Calu3 (cell line): ENCODE data around the gene PARD3. TPM values are rescaled to one million over a fixed set of nuclear protein-coding genes. Genes with fewer than 3 reads are reported as not detected.
A peak's percentile ranks its signal among the peaks of the same experiment; 100 is the strongest.

Experiments used
- BruUV-seq: library from RNA; stranded (reverse); fragments of 400-500 nt; replicated peaks from 2 replicates; lab custom pipeline; 2021; lab: Mats Ljungman, UMichigan
- CTCF ChIA-PET: fragments of 300-600 bp; sonication (Branson Sonifier 250); formaldehyde crosslinking; loops from one replicate; lab custom pipeline; 2022; ENCODE audit warnings: antibody characterized with exemption; lab: Charles Lee
- DNase-seq: peaks from one replicate; pipeline ENCODE4 v3.0.0; 2022
- H3K27ac Mint-ChIP-seq: one replicate; pipeline ENCODE4 v1.8.0; 2022; ENCODE audit warnings: mixed read lengths; ENCODE audit not compliant: unreplicated experiment
- H3K27me3 Mint-ChIP-seq: one replicate; pipeline ENCODE4 v1.8.0; 2022; ENCODE audit warnings: mixed read lengths; ENCODE audit not compliant: unreplicated experiment
- H3K36me3 Mint-ChIP-seq: one replicate; pipeline ENCODE4 v1.8.0; 2022; ENCODE audit warnings: mild to moderate bottlenecking, moderate library complexity, mixed read lengths; ENCODE audit not compliant: insufficient read depth, unreplicated experiment
- H3K4me1 Mint-ChIP-seq: one replicate; pipeline ENCODE4 v1.8.0; 2022; ENCODE audit warnings: mild to moderate bottlenecking, low read depth, mixed read lengths; ENCODE audit not compliant: unreplicated experiment
- H3K4me3 Mint-ChIP-seq: one replicate; pipeline ENCODE4 v1.8.0; 2022; ENCODE audit warnings: mild to moderate bottlenecking, low read depth, moderate library complexity, mixed read lengths; ENCODE audit not compliant: unreplicated experiment
- H3K9me3 Mint-ChIP-seq: one replicate; pipeline ENCODE4 v1.8.0; 2022; ENCODE audit warnings: low read depth, mixed read lengths; ENCODE audit not compliant: unreplicated experiment
- intact Hi-C: fragments of 100-400 bp; cut with micrococcal nuclease; formaldehyde crosslinking; loops from one replicate; pipeline ENCODE4 v1.10.0; 2022; ENCODE audit not compliant: unreplicated experiment
- total RNA-seq: library from RNA; stranded (reverse); gene quantifications from 2 replicates; pipeline ENCODE4 v1.2.3, GENCODE V29; 2022
- TF ChIP-seq, protein P1 (sequence below): fragments of 200-600 bp; IDR thresholded peaks from one replicate; pipeline ENCODE4 v1.8.0; 2022; ENCODE audit warnings: antibody characterized with exemption; ENCODE audit not compliant: unreplicated experiment

Gene PARD3
- total RNA-seq, 1 experiment from 2014 or later = 62.4 TPM

DNA sequence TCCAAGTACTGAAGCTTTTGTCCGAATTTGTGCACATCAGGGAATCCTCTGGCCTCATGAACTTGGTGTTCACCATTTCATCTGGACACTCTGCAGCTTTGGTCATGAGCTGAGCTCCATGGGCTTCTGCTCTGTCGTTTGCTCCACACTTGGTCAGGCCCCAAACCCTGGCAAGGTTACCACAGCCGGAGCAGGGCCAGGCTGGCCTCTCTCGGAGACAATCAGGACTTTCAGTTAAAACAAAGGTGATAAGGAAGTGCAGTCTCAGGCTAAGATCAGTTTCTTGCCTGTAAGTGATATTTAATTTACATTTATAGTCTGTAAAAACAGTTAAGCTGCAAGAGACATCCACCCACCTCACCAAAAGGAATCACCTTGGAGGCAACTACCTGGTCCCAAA, 558.9 kb downstream of the PARD3 start:
- no peak overlapping the region for H3K4me3 Mint-ChIP-seq
- no peaks in the 10 kb centered on the region for H3K9me3 Mint-ChIP-seq
- H3K27ac Mint-ChIP-seq = no peak overlapping the region
- intact Hi-C loops = no loop called here
- BruUV-seq = no TSS peak
- DNase-seq = no peak
- CTCF ChIA-PET = no interaction called here
- H3K27me3 Mint-ChIP-seq = no peaks in the 10 kb centered on the region
- no peaks in the 10 kb centered on the region for H3K36me3 Mint-ChIP-seq
- TF ChIP-seq, protein P1, sequence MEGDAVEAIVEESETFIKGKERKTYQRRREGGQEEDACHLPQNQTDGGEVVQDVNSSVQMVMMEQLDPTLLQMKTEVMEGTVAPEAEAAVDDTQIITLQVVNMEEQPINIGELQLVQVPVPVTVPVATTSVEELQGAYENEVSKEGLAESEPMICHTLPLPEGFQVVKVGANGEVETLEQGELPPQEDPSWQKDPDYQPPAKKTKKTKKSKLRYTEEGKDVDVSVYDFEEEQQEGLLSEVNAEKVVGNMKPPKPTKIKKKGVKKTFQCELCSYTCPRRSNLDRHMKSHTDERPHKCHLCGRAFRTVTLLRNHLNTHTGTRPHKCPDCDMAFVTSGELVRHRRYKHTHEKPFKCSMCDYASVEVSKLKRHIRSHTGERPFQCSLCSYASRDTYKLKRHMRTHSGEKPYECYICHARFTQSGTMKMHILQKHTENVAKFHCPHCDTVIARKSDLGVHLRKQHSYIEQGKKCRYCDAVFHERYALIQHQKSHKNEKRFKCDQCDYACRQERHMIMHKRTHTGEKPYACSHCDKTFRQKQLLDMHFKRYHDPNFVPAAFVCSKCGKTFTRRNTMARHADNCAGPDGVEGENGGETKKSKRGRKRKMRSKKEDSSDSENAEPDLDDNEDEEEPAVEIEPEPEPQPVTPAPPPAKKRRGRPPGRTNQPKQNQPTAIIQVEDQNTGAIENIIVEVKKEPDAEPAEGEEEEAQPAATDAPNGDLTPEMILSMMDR = no peak
- H3K4me1 Mint-ChIP-seq = peaks cover 15% of the 10 kb centered on the region

DNA sequence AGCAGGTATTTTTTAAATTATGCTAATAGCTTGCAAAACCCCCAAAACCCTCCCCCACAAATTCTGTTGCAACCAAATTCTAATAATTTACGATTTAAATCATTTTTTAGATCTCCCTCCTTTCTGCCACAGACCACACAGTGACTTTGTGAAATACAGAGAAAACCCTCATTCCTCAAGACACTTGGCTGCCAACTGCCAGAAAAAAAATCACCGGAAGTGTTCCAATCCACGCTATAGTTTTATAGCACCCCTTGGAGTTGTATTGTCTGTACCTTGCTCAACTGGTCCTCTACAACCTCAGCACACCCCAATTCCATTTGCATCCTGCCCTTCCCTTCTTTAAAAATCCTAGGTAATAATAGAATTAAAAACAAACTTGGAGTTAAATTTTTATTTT, 560.1 kb downstream of the PARD3 start:
- intact Hi-C loops = no loop called here
- Mint-ChIP-seq H3K36me3 (no peaks in the 10 kb centered on the region), H3K27ac (no peak overlapping the region), H3K27me3 (no peaks in the 10 kb centered on the region), H3K4me1 (peaks cover 15% of the 10 kb centered on the region), H3K4me3 (no peak overlapping the region), H3K9me3 (no peaks in the 10 kb centered on the region)
- no peak for DNase-seq
- BruUV-seq = no TSS peak
- TF ChIP-seq, protein P1 = no peak
- CTCF ChIA-PET = no interaction called here

DNA sequence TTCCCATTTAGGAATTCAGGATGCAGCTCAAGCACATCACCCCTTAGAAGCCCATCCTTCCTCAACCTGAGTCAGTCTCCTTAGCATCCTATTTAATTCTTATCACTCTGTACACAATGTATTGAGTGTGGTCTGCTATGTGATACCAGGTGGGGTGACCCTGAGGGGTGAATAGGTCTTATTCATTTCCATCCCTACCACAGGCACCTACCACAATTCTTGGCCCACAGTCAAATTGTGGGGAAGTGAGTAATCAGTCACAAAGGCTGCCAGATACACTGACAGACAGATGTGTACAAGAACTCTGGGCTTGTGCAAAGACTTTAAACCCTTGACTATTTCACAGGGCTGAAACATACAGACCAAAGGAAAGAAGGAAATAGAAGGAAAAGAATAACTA, 560.5 kb downstream of the PARD3 start:
- DNase-seq = peak; percentile 62
- Mint-ChIP-seq H3K27me3 (no peaks in the 10 kb centered on the region), H3K9me3 (no peaks in the 10 kb centered on the region), H3K4me1 (peaks cover 15% of the 10 kb centered on the region), H3K4me3 (no peak overlapping the region), H3K36me3 (no peaks in the 10 kb centered on the region), H3K27ac (no peak overlapping the region)
- TF ChIP-seq, protein P1 = no peak
- CTCF ChIA-PET = no interaction called here
- no TSS peak for BruUV-seq
- intact Hi-C loops = no loop called here

DNA sequence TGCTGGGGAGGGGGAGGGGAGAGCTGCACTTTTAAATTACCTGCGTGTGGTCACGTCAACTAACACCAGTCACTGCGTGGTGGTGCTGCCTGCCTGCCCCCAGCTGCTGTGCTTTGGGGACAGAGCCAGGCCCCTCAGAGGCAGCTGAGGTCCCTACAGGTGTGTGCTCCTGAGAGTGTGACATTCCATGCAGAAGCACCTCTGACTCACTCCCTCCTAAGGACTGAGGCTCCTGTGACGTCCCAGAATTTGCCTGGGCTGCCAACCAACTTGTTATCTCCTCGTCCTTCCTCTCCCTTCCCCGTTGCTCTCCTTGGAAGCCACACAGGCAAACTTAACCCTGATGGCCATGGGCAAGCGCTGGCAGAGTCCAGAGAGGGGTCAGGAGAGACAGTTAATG, 563.0 kb downstream of the PARD3 start:
- peak; percentile 10 for DNase-seq
- CTCF ChIA-PET = interaction anchor here (0.6 kb wide), 1 partner anchor 811 kb away, joined by 3 read pairs; no protein-coding TSS in a partner anchor
- TF ChIP-seq, protein P1 = no peak
- Mint-ChIP-seq H3K27me3 (no peaks in the 10 kb centered on the region), H3K36me3 (no peaks in the 10 kb centered on the region), H3K4me3 (no peak overlapping the region), H3K9me3 (no peaks in the 10 kb centered on the region), H3K4me1 (peaks cover 15% of the 10 kb centered on the region), H3K27ac (no peak overlapping the region)
- intact Hi-C loops = no loop called here
- no TSS peak for BruUV-seq
